ENCODE results near the gene GP1BA. TPM values are rescaled to one million over a fixed set of nuclear protein-coding genes. Genes with fewer than 3 reads are reported as not detected.

The GP1BA gene
- total and polyA plus RNA-seq, 10 donors: 1.8 to 6.1 (median 2.8) TPM

GRCh38 chr17:4968486-4969046, 36.5 kb downstream of the GP1BA start:
- H3K4me1 ChIP-seq: peaks cover 15 to 86% (median 45%) of the 10 kb centered on the region in 6 donors
- H3K9me3 ChIP-seq: no peaks in the 10 kb centered on the region
- peak overlapping the region; percentile 93 to 95 (median 94) for H3K27ac ChIP-seq
- no peaks in the 10 kb centered on the region for H3K27me3 ChIP-seq (replicated peaks in 1 of 7)
- intact Hi-C loops (cut with DNase I; ENCODE audit: low total_unique reads): no loop called here
- peak; percentile 86 for DNase-seq
- peak overlapping the region; percentile 72 to 90 (median 84) for H3K4me3 ChIP-seq
- peaks cover 0 to 67% (median 36%) of the 10 kb centered on the region in 6 donors for H3K36me3 ChIP-seq
- 43 to 61% (median 49%) methylated on average over 20 to 23 of the region's 23 CpGs for WGBS, 5 donors
- TF ChIP-seq POLR2A (IDR thresholded peaks at IDR 0.05) (no peak), CTCF (IDR thresholded peaks at IDR 0.05 in 8 of 11, conservative IDR thresholded peaks at IDR 0.05 in 3 of 11) (no peak), POLR2AphosphoS5 (IDR thresholded peaks at IDR 0.05) (no peak)

GRCh38 chr17:4969047-4969550, 37.0 kb downstream of the GP1BA start:
- intact Hi-C loops (cut with DNase I; ENCODE audit: low total_unique reads): no loop called here
- DNase-seq: no peak
- 84 to 92% (median 88%) methylated on average over 15 of the region's 15 CpGs for WGBS, 5 donors
- H3K4me1 ChIP-seq: peaks cover 15 to 87% (median 49%) of the 10 kb centered on the region in 6 donors
- peak overlapping the region in 7 of 8 donors; percentile 13 to 90 (median 85) for H3K4me3 ChIP-seq
- no peaks in the 10 kb centered on the region for H3K27me3 ChIP-seq (replicated peaks in 1 of 7)
- no peaks in the 10 kb centered on the region for H3K9me3 ChIP-seq
- peaks cover 0 to 73% (median 41%) of the 10 kb centered on the region in 6 donors for H3K36me3 ChIP-seq
- H3K27ac ChIP-seq: peak overlapping the region; percentile 93 to 95 (median 94)
- TF ChIP-seq POLR2AphosphoS5 (IDR thresholded peaks at IDR 0.05) (no peak), POLR2A (IDR thresholded peaks at IDR 0.05) (no peak), CTCF (IDR thresholded peaks at IDR 0.05 in 8 of 11, conservative IDR thresholded peaks at IDR 0.05 in 3 of 11) (no peak)

GRCh38 chr17:4969551-4970173, 37.6 kb downstream of the GP1BA start:
- H3K9me3 ChIP-seq: no peaks in the 10 kb centered on the region
- peaks cover 0 to 75% (median 45%) of the 10 kb centered on the region in 6 donors for H3K36me3 ChIP-seq
- 76 to 89% (median 85%) methylated on average over 14 to 16 of the region's 16 CpGs for WGBS, 5 donors
- H3K27me3 ChIP-seq (replicated peaks in 1 of 7): no peaks in the 10 kb centered on the region
- intact Hi-C loops (cut with DNase I; ENCODE audit: low total_unique reads): no loop called here
- H3K4me1 ChIP-seq: peaks cover 15 to 90% (median 49%) of the 10 kb centered on the region in 6 donors
- peak overlapping the region in 4 of 8 donors; percentile 93 to 95 (median 94) for H3K27ac ChIP-seq
- no peak for DNase-seq
- no peak for TF ChIP-seq CTCF (IDR thresholded peaks at IDR 0.05 in 8 of 11, conservative IDR thresholded peaks at IDR 0.05 in 3 of 11)
- TF ChIP-seq POLR2A (IDR thresholded peaks at IDR 0.05): no peak
- no peak for TF ChIP-seq POLR2AphosphoS5 (IDR thresholded peaks at IDR 0.05)
- H3K4me3 ChIP-seq: no peak overlapping the region

- Histone ChIP-seq H3K4me1 (peaks cover 15 to 88% (median 47%) of the 10 kb centered on the region in 6 donors), H3K36me3 (peaks cover 0 to 75% (median 45%) of the 10 kb centered on the region in 6 donors), H3K27me3 (replicated peaks in 1 of 7) (no peaks in the 10 kb centered on the region), H3K9me3 (no peaks in the 10 kb centered on the region), H3K27ac (peak overlapping the region in 2 of 8 donors; percentile 94 to 95), H3K4me3 (no peak overlapping the region)
- no peak for DNase-seq
- 92 to 97% (median 96%) methylated on average over 3 to 8 of the region's 8 CpGs for WGBS, 5 donors
- intact Hi-C loops (cut with DNase I; ENCODE audit: low total_unique reads): no loop called here
- no peak for TF ChIP-seq POLR2AphosphoS5 (IDR thresholded peaks at IDR 0.05)
- no peak for TF ChIP-seq POLR2A (IDR thresholded peaks at IDR 0.05)
- TF ChIP-seq CTCF (IDR thresholded peaks at IDR 0.05 in 8 of 11, conservative IDR thresholded peaks at IDR 0.05 in 3 of 11): no peak
Observed at GRCh38 chr17:4970273-4970672, 38.2 kb downstream of the GP1BA start.

Data from spleen (tissue), 11 donors.